CD8-positive, alpha-beta memory T cell (primary cell): ENCODE data around the gene CTAG1A. TPM values are rescaled to one million over a fixed set of nuclear protein-coding genes. Genes with fewer than 3 reads are reported as not detected.

ENCODE experiments used
- CTCF ChIA-PET: fragments of 350-600 bp; sonication (Branson Sonifier 250); formaldehyde crosslinking; loops from one replicate; lab custom pipeline; 2021; ENCODE audit warnings: antibody characterized with exemption; lab: Charles Lee
- POLR2A ChIA-PET: fragments of 350-600 bp; sonication (Branson Sonifier 250); formaldehyde crosslinking; loops from one replicate; lab custom pipeline; 2021; ENCODE audit warnings: antibody characterized with exemption; lab: Charles Lee
- DNase-seq, 5 donors: peaks; one replicate each; pipeline versions ENCODE4 v3.0.0 to v3.0.0-alpha.2; 2020 to 2022; ENCODE audit warnings: mixed read lengths in 1 of 5
- H3K27ac ChIP-seq: one replicate; pipeline ENCODE4 v1.7.0; 2013; ENCODE audit warnings: low read depth, mild to moderate bottlenecking, low read length, moderate library complexity
- H3K27me3 ChIP-seq: 2 replicates; pipeline ENCODE4 v1.7.0; 2013; ENCODE audit warnings: low read length, mild to moderate bottlenecking; ENCODE audit not compliant: insufficient read depth, poor library complexity, severe bottlenecking
- H3K36me3 ChIP-seq: 2 replicates; pipeline ENCODE4 v1.7.0; 2013; ENCODE audit warnings: mild to moderate bottlenecking, low read length, moderate library complexity; ENCODE audit not compliant: insufficient read depth
- H3K4me1 ChIP-seq: 2 replicates; pipeline ENCODE4 v1.7.0; 2013; ENCODE audit warnings: mild to moderate bottlenecking, low read length, moderate library complexity; ENCODE audit not compliant: insufficient read depth
- H3K4me3 ChIP-seq: 2 replicates; pipeline ENCODE4 v1.7.0; 2013; ENCODE audit warnings: mild to moderate bottlenecking, low read length
- H3K9me3 ChIP-seq: 2 replicates; pipeline ENCODE4 v1.7.0; 2013; ENCODE audit warnings: mild to moderate bottlenecking, low read length
- H3K27ac Mint-ChIP-seq, 8 donors: one replicate each; pipeline ENCODE4 v1.8.0; 2020 to 2021; ENCODE audit warnings: mixed read lengths in 8 of 8, mild to moderate bottlenecking in 6 of 8, inconsistent platforms in 3 of 8, moderate library complexity in 3 of 8
- H3K27me3 Mint-ChIP-seq, 2 donors: one replicate each; pipeline ENCODE4 v1.8.0; 2020 to 2021; ENCODE audit warnings: mixed read lengths in 2 of 2, mild to moderate bottlenecking in 1 of 2, moderate library complexity in 1 of 2
- H3K36me3 Mint-ChIP-seq, 3 donors: one replicate each; pipeline ENCODE4 v1.8.0; 2020 to 2021; ENCODE audit warnings: mixed read lengths in 3 of 3, inconsistent platforms in 1 of 3, mild to moderate bottlenecking in 1 of 3
- H3K4me1 Mint-ChIP-seq, 3 donors: one replicate each; pipeline ENCODE4 v1.8.0; 2020 to 2021; ENCODE audit warnings: mixed read lengths in 3 of 3, inconsistent platforms in 1 of 3, mild to moderate bottlenecking in 1 of 3
- H3K4me3 Mint-ChIP-seq, 7 donors: one replicate each; pipeline ENCODE4 v1.8.0; 2020 to 2021; ENCODE audit warnings: mixed read lengths in 7 of 7, mild to moderate bottlenecking in 6 of 7, moderate library complexity in 4 of 7, inconsistent platforms in 2 of 7
- H3K9me3 Mint-ChIP-seq, 5 donors: one replicate each; pipeline ENCODE4 v1.8.0; 2020 to 2022; ENCODE audit warnings: mixed read lengths in 5 of 5, mild to moderate bottlenecking in 3 of 5, moderate library complexity in 2 of 5, inconsistent platforms in 1 of 5
- polyA plus RNA-seq: library from polyadenylated mRNA; unstranded; fragments of 300-500 nt; fragmentation: Illumina TruSeq; gene quantifications from one replicate; pipeline ENCODE4 v1.2.3, GENCODE V29; 2021
- total RNA-seq, 2 experiments: library from RNA; stranded (reverse); gene quantifications; one replicate each; pipeline ENCODE4 v1.2.3, GENCODE V29; 2021

CTAG1A gene
- total and polyA plus RNA-seq, 3 experiments from 2014 or later, result not detected

DNA sequence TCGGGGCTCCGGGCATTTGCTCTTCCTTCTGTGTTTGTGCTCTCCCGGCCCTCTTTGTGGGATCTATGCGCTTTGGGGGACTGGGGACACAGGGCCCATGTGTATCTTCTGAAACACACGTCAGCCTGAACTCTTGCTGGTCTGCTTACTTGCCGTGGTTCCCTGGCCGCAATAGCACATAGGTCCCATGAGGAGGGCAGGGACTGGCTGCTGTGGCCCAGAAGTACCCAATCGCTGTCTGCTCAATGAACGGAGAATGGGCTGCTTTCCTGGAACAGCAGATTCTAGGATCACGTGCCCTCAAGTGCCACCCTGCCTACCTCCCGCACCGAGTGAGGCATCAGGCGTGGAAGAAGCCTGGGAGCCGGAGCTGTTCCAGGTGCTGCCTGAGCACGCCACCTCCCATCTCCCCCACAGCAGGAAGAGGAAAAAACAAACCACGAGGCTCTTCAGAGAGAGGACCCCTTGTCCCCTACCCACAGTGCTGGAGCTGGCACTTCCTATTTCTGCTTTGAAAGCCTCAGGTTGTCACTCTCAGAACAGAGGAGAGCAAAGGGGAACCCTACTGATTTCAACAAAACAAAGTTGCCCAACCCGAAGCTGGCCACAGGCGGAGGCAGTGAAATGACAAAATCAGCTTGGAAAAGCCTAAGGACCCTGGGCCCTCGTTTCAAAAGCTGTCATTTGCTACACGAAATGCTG, 42.1 kb upstream of the CTAG1A start:
- DNase-seq, result peak in 3 of 5 donors; percentile 6 to 34 (median 26)
- peak overlapping the region; percentile 83 to 99 (median 93) for H3K27ac Mint-ChIP-seq
- no peaks in the 10 kb centered on the region for H3K27me3 ChIP-seq
- peak overlapping the region; percentile 78 for H3K27ac ChIP-seq
- H3K9me3 Mint-ChIP-seq, result no peaks in the 10 kb centered on the region
- H3K4me3 Mint-ChIP-seq, result peak overlapping the region; percentile 68 to 90 (median 77)
- no peaks in the 10 kb centered on the region for H3K27me3 Mint-ChIP-seq
- CTCF ChIA-PET, result interaction anchor here (1.6 to 2.5 kb wide), 2 partner anchors 133 to 170 kb away, joined by 4 to 8 read pairs; no protein-coding TSS in a partner anchor
- H3K36me3 ChIP-seq, result no peaks in the 10 kb centered on the region
- POLR2A ChIA-PET, result interaction anchor here (0.6 to 1.7 kb wide), 2 partner anchors 139 to 144 kb away, joined by 4 to 7 read pairs; partner anchors contain the start of gene RPL10
- peaks cover 42% of the 10 kb centered on the region for H3K4me1 ChIP-seq
- H3K4me1 Mint-ChIP-seq, result peaks cover 27 to 47% (median 38%) of the 10 kb centered on the region in 3 donors
- H3K4me3 ChIP-seq, result no peak overlapping the region
- no peaks in the 10 kb centered on the region for H3K9me3 ChIP-seq
- H3K36me3 Mint-ChIP-seq, result peaks cover 0 to 26% (median 3%) of the 10 kb centered on the region in 3 donors

DNA sequence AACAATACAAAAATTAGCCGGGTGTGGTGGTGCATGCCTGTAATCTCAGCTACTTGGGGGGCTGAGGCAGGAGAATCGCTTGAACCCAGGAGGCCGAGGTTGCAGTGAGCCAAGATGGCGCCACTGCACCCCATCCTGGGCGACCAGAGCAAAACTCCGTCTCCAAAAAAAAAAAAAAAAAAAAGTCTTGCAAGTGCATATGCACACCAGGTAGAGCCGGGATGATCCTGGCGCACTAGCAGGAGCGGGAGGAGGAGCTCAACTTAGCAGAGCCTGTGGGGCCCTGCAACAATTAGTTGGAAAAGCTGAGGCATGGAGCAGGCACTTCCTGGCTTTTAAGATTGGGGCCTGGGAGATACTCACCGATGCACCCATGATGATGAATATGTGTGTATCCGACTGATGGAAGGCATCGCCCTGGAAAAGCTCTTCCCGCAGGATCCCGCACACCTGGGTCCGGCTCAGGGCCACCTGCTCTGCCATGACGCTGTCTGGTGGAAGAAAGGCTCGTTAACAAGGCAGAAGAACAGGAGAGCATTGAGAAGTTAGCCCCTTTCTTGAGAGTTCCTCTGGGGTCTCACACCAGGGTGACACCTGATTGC, 39.2 kb upstream of the CTAG1A start:
- Mint-ChIP-seq H3K27me3 (no peaks in the 10 kb centered on the region), H3K4me1 (peaks cover 39 to 58% (median 49%) of the 10 kb centered on the region in 3 donors), H3K27ac (peak overlapping the region; percentile 50 to 89 (median 74)), H3K36me3 (peaks cover 0 to 28% (median 3%) of the 10 kb centered on the region in 3 donors), H3K4me3 (peak overlapping the region; percentile 62 to 86 (median 70)), H3K9me3 (no peaks in the 10 kb centered on the region)
- Histone ChIP-seq H3K4me3 (peak overlapping the region; percentile 77), H3K27ac (peak overlapping the region; percentile 61), H3K4me1 (peaks cover 59% of the 10 kb centered on the region), H3K36me3 (no peaks in the 10 kb centered on the region), H3K9me3 (no peaks in the 10 kb centered on the region), H3K27me3 (no peaks in the 10 kb centered on the region)
- CTCF ChIA-PET, result no interaction called here
- POLR2A ChIA-PET, result interaction anchor here (0.5 to 0.6 kb wide), 2 partner anchors 168 to 195 kb away, joined by 4 to 6 read pairs; no protein-coding TSS in a partner anchor
- DNase-seq, result peak in 1 of 5 donors; percentile 33

DNA sequence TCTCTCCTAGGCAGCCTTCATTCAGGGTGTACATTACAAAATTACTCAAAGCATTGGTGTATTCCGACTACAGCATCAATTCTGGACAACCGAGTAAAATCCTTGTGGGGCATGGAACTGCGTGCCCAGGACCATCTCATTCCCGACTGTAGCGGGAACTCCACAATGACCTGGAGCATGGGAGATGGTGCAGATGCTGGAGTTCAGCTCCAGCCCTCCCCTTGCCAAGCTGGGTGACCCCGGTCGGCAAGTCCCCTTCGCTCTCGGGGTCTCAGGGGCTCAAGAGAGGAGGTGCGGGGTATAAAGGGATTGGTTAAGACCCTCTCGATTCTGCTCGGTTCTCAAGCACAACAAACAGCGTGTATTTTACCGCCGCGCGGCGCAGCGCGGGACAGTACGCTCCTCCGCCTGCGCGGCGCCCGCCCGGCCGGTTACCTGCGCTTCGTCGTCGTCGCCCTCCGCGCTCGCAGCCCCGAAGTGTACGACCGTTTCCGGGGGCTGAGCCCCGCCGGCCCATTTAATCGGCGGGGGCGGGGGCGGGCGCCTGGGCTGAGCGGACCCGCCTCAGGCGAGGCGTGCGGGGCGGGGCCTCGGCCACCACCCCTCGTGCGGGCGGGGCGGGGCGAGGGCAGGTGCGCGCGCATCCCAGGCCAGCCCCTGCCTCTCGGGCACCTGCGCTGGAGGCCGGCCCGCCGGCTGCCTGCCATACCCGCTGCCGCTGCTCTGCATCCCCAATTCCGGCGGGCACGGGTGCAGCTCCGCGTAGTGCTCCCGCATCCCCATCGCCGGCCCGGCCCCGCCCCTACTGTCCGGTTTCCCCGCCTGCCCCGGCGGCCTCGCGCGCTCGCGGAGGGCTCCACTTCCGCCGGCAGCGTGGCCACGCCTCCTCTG, 38.3 kb upstream of the CTAG1A start, which contains the start of gene G6PD:
Gene G6PD (minus strand): TSS at position 493 of the 891 bp plus-strand sequence. CDS start 691 bp downstream, outside the sequence.
- Mint-ChIP-seq H3K9me3 (no peaks in the 10 kb centered on the region), H3K36me3 (peaks cover 0 to 31% (median 3%) of the 10 kb centered on the region in 3 donors), H3K4me3 (peak within 1 kb of the TSS; percentile 85 to 95 (median 87)), H3K4me1 (peaks cover 39 to 59% (median 54%) of the 10 kb centered on the region in 3 donors), H3K27me3 (peaks cover 0 to under 1% of the 10 kb centered on the region in 2 donors), H3K27ac (peak within 1 kb of the TSS; percentile 91 to 97 (median 94))
- Histone ChIP-seq H3K36me3 (no peaks in the 10 kb centered on the region), H3K27ac (peak within 1 kb of the TSS; percentile 88), H3K9me3 (no peaks in the 10 kb centered on the region), H3K4me3 (peak within 1 kb of the TSS; percentile 93), H3K27me3 (no peaks in the 10 kb centered on the region), H3K4me1 (peaks cover 59% of the 10 kb centered on the region)
- POLR2A ChIA-PET, result interaction anchor here (0.6 kb wide), 1 partner anchor 196 kb away, joined by 4 read pairs; no protein-coding TSS in a partner anchor
- DNase-seq, result peak in 4 of 5 donors; percentile 76 to 87 (median 82)
- CTCF ChIA-PET, result interaction anchor here (1.1 to 1.4 kb wide), 2 partner anchors 202 to 576 kb away, joined by 3 read pairs; partner anchors contain the start of gene HCFC1

DNA sequence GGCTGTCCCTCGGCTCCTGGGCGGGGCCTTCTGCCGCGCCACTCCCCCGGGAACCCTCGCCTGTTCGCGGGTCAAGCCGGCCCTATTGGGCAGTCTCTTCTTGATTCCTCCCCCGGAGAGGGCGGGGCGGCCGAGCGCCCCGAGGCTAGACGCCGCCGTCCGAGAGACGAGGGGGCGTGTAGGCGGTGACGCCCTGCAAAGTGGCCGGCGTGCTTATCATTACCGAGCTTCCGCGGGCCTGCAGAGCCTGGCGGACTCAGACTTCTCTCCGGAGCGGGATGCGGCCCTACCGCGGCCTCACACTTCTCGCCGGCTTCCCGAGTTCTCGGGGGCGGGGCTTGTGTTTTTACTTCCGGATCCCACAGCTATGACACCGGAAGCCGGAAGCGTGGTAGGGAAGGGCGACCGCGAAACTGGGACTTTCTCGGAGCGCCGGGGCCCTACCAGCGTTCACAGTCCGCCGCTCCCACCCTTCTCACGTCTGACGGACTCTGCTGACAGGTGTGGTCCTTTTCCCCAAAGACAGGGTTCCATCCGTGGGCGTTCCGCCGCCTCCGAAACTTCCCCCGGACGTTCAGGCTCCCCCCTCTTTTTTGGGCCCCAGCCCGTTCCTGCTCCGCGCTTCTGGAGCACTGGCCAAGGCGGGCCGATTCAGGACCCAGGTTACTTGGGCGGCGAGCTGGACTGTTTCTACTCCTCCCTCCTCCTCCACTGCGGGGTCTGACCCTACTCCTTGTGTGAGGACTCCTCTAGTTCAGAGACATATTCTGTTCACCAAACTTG, 37.5 kb upstream of the CTAG1A start, which contains the start of gene IKBKG:
Gene IKBKG (plus strand): TSS at position 376 of the 783 bp plus-strand sequence. CDS start 4,383 bp downstream, outside the sequence.
- H3K4me3 ChIP-seq, result peak within 1 kb of the TSS; percentile 93
- DNase-seq, result peak; percentile 81 to 92 (median 92)
- H3K4me1 ChIP-seq, result peaks cover 51% of the 10 kb centered on the region
- peak within 1 kb of the TSS; percentile 88 for H3K27ac ChIP-seq
- POLR2A ChIA-PET, result interaction anchor here (1.1 kb wide), 1 partner anchor 149 kb away, joined by 5 read pairs; the partner anchor contains the start of gene RPL10
- no peaks in the 10 kb centered on the region for H3K36me3 ChIP-seq
- peak within 1 kb of the TSS; percentile 91 to 97 (median 94) for H3K27ac Mint-ChIP-seq
- peaks cover 0 to 37% (median 3%) of the 10 kb centered on the region in 3 donors for H3K36me3 Mint-ChIP-seq
- H3K4me1 Mint-ChIP-seq, result peaks cover 34 to 58% (median 51%) of the 10 kb centered on the region in 3 donors
- CTCF ChIA-PET, result interaction anchor here (0.9 to 1.4 kb wide), 3 partner anchors 57 to 576 kb away, joined by 3 read pairs; partner anchors contain the start of genes HCFC1 and SLC10A3
- H3K9me3 ChIP-seq, result no peaks in the 10 kb centered on the region
- H3K4me3 Mint-ChIP-seq, result peak within 1 kb of the TSS; percentile 85 to 95 (median 87)
- H3K27me3 Mint-ChIP-seq, result peaks cover 0 to 2% of the 10 kb centered on the region in 2 donors
- H3K9me3 Mint-ChIP-seq, result no peaks in the 10 kb centered on the region
- no peaks in the 10 kb centered on the region for H3K27me3 ChIP-seq

DNA sequence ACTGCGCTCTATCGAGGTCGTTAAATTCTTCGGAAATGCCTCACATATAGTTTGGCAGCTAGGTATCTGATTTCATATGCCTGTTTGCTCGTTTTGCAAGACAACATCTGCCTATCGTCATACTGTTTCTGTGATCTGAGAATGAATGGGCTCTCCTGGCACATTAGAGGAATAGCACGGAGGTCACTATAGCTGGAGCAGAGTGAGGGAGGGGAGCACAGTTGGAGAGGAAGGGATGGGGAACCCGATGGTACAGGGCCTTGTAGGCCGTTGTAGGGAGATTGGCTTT, 37.0 kb upstream of the CTAG1A start:
- peaks cover 45% of the 10 kb centered on the region for H3K4me1 ChIP-seq
- H3K4me3 ChIP-seq, result peak overlapping the region; percentile 93
- H3K27me3 ChIP-seq, result no peaks in the 10 kb centered on the region
- Mint-ChIP-seq H3K27ac (peak overlapping the region; percentile 91 to 97 (median 94)), H3K27me3 (peaks cover 0 to 2% of the 10 kb centered on the region in 2 donors), H3K36me3 (peaks cover 0 to 39% (median 3%) of the 10 kb centered on the region in 3 donors), H3K9me3 (no peaks in the 10 kb centered on the region), H3K4me3 (peak overlapping the region; percentile 85 to 95 (median 87)), H3K4me1 (peaks cover 30 to 53% (median 45%) of the 10 kb centered on the region in 3 donors)
- H3K36me3 ChIP-seq, result no peaks in the 10 kb centered on the region
- CTCF ChIA-PET, result interaction anchor here (0.9 to 1.4 kb wide), 3 partner anchors 57 to 577 kb away, joined by 3 read pairs; partner anchors contain the start of genes HCFC1 and SLC10A3
- DNase-seq, result no peak
- POLR2A ChIA-PET, result interaction anchor here (1.1 kb wide), 1 partner anchor 150 kb away, joined by 5 read pairs; the partner anchor contains the start of gene RPL10
- H3K9me3 ChIP-seq, result no peaks in the 10 kb centered on the region
- peak overlapping the region; percentile 88 for H3K27ac ChIP-seq

DNA sequence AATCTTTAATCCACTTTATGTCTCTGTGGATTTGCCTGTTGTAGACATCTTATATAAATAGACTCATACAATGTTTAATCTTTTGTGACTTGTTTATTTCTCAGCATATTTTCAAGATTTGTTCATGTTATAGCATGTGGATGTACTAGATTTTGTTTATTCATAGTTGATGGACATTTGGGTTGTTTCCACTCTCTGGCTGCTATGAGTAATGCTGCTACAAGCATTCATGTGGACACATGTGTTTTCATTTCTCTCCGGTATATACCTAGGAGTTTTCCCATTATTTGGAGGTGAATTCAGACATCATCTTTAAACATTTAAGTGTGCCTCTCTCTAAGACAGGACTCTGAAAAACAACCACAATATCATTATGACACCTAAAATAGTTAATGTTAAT, 35.2 kb upstream of the CTAG1A start:
- H3K27ac ChIP-seq, result no peak overlapping the region
- H3K36me3 Mint-ChIP-seq, result peaks cover 0 to 52% (median 3%) of the 10 kb centered on the region in 3 donors
- H3K27me3 ChIP-seq, result no peaks in the 10 kb centered on the region
- peaks cover 30 to 54% (median 39%) of the 10 kb centered on the region in 3 donors for H3K4me1 Mint-ChIP-seq
- no peaks in the 10 kb centered on the region for H3K9me3 ChIP-seq
- POLR2A ChIA-PET, result no interaction called here
- no peaks in the 10 kb centered on the region for H3K9me3 Mint-ChIP-seq
- peaks cover 32% of the 10 kb centered on the region for H3K4me1 ChIP-seq
- H3K36me3 ChIP-seq, result peaks cover 8% of the 10 kb centered on the region
- H3K27me3 Mint-ChIP-seq, result peaks cover 0 to 5% of the 10 kb centered on the region in 2 donors
- no peak for DNase-seq
- no peak overlapping the region for H3K4me3 ChIP-seq
- CTCF ChIA-PET, result no interaction called here
- H3K27ac Mint-ChIP-seq, result peak overlapping the region; percentile 12 to 77 (median 32)
- peak overlapping the region in 6 of 7 donors; percentile 50 to 87 (median 60) for H3K4me3 Mint-ChIP-seq
